ENCODE measurements around the gene ROBO2. TPM values are rescaled to one million over a fixed set of nuclear protein-coding genes. Genes with fewer than 3 reads are reported as not detected.

The ROBO2 gene
- total RNA-seq, 1 donor from 2014 or later, result 330 TPM

GRCh38 chr3:77456906-77457305 lies 417.0 kb downstream of the ROBO2 start:
- no peak for DNase-seq
- H3K27ac Mint-ChIP-seq (ENCODE audit: unreplicated experiment), result peak overlapping the region; percentile 14
- no peaks in the 10 kb centered on the region for H3K9me3 Mint-ChIP-seq (ENCODE audit: unreplicated experiment)
- H3K27me3 Mint-ChIP-seq (ENCODE audit: unreplicated experiment), result no peaks in the 10 kb centered on the region
- peaks cover 19% of the 10 kb centered on the region for H3K4me1 Mint-ChIP-seq (ENCODE audit: low read depth, unreplicated experiment)
- no peak for TF ChIP-seq CTCF (IDR thresholded peaks at IDR 0.05; ENCODE audit: partially characterized antibody, unreplicated experiment)
- no peak overlapping the region for H3K4me3 Mint-ChIP-seq (ENCODE audit: unreplicated experiment)
- H3K36me3 Mint-ChIP-seq (ENCODE audit: unreplicated experiment), result no peaks in the 10 kb centered on the region

DNA sequence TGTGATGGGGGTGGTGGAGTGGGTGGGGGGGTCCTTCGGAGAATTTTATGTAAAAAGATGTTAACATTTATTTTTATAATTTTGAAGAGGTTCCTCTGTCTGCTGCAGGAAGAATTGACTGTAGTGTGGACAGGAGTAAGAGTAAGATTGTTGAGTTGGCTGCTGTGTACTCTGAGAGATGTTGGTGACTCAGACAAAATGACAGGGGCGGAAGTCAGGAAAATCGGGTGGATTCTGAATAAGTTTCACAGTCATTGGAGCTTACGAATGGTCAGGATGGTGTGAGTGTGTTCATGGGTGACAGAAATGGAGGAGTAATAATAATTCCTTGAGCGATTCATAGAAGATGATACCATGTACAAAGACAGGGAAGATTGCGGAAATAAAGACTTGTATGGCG lies 420.0 kb downstream of the ROBO2 start:
- peaks cover 16% of the 10 kb centered on the region for H3K4me1 Mint-ChIP-seq (ENCODE audit: low read depth, unreplicated experiment)
- no peaks in the 10 kb centered on the region for H3K36me3 Mint-ChIP-seq (ENCODE audit: unreplicated experiment)
- TF ChIP-seq CTCF (IDR thresholded peaks at IDR 0.05; ENCODE audit: partially characterized antibody, unreplicated experiment), result no peak
- H3K9me3 Mint-ChIP-seq (ENCODE audit: unreplicated experiment), result peaks cover 4% of the 10 kb centered on the region
- no peak for DNase-seq
- H3K4me3 Mint-ChIP-seq (ENCODE audit: unreplicated experiment), result no peak overlapping the region
- no peak overlapping the region for H3K27ac Mint-ChIP-seq (ENCODE audit: unreplicated experiment)
- H3K27me3 Mint-ChIP-seq (ENCODE audit: unreplicated experiment), result no peaks in the 10 kb centered on the region

DNA sequence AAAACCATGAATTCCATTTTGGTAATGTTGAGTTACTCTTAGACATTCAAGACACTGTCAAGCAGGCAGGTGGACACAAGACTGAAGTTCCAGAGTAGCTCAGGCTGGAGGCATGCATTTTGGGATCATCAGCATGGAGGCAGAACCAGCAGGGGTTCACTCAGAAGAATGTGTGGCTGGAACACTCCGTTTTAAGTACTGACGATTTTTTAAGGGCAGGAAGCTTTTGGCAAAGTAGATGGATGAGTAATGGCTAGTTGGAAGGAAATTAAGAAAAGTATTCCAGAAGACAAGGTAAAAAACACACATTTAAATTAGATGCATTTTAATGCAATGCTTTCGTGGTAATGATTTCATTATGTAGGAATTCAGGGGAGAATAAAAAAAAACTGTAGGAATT lies 420.4 kb downstream of the ROBO2 start:
- DNase-seq, result no peak
- H3K4me1 Mint-ChIP-seq (ENCODE audit: low read depth, unreplicated experiment), result peaks cover 20% of the 10 kb centered on the region
- H3K9me3 Mint-ChIP-seq (ENCODE audit: unreplicated experiment), result peaks cover 4% of the 10 kb centered on the region
- H3K4me3 Mint-ChIP-seq (ENCODE audit: unreplicated experiment), result no peak overlapping the region
- H3K27me3 Mint-ChIP-seq (ENCODE audit: unreplicated experiment), result no peaks in the 10 kb centered on the region
- H3K27ac Mint-ChIP-seq (ENCODE audit: unreplicated experiment), result no peak overlapping the region
- TF ChIP-seq CTCF (IDR thresholded peaks at IDR 0.05; ENCODE audit: partially characterized antibody, unreplicated experiment), result no peak
- H3K36me3 Mint-ChIP-seq (ENCODE audit: unreplicated experiment), result no peaks in the 10 kb centered on the region

GRCh38 chr3:77462951-77463350 lies 423.1 kb downstream of the ROBO2 start:
- Mint-ChIP-seq H3K27me3 (ENCODE audit: unreplicated experiment) (peaks cover 6% of the 10 kb centered on the region), H3K4me1 (ENCODE audit: low read depth, unreplicated experiment) (peaks cover 29% of the 10 kb centered on the region), H3K36me3 (ENCODE audit: unreplicated experiment) (no peaks in the 10 kb centered on the region), H3K4me3 (ENCODE audit: unreplicated experiment) (no peak overlapping the region), H3K27ac (ENCODE audit: unreplicated experiment) (no peak overlapping the region), H3K9me3 (ENCODE audit: unreplicated experiment) (peaks cover 4% of the 10 kb centered on the region)
- TF ChIP-seq CTCF (IDR thresholded peaks at IDR 0.05; ENCODE audit: partially characterized antibody, unreplicated experiment), result no peak
- DNase-seq, result no peak

- Mint-ChIP-seq H3K4me3 (ENCODE audit: unreplicated experiment) (no peak overlapping the region), H3K9me3 (ENCODE audit: unreplicated experiment) (peaks cover 15% of the 10 kb centered on the region), H3K36me3 (ENCODE audit: unreplicated experiment) (no peaks in the 10 kb centered on the region), H3K27ac (ENCODE audit: unreplicated experiment) (peak overlapping the region; percentile 4), H3K4me1 (ENCODE audit: low read depth, unreplicated experiment) (peaks cover 41% of the 10 kb centered on the region), H3K27me3 (ENCODE audit: unreplicated experiment) (peaks cover 12% of the 10 kb centered on the region)
- no peak for DNase-seq
- no peak for TF ChIP-seq CTCF (IDR thresholded peaks at IDR 0.05; ENCODE audit: partially characterized antibody, unreplicated experiment)
Observed at GRCh38 chr3:77464111-77464688, 424.3 kb downstream of the ROBO2 start.
